PC-3 (cell line): Measurements from ENCODE around the gene CDH6. TPM values are rescaled to one million over a fixed set of nuclear protein-coding genes. Genes with fewer than 3 reads are reported as not detected.

Experiments used
- ATAC-seq: fragments of 200-7000 bp; cut with Tn5 transposase; 2 replicates; pipeline ENCODE4 v1.9.1; 2020; ENCODE audit warnings: mild to moderate bottlenecking, moderate library complexity
- BruUV-seq: library from RNA; stranded (reverse); fragments of 400-500 nt; replicated peaks from 2 replicates; lab custom pipeline; 2021; lab: Mats Ljungman, UMichigan
- CTCF ChIA-PET: fragments of 300-600 bp; sonication (Branson Sonifier 250); formaldehyde crosslinking; loops from one replicate; lab custom pipeline; 2022; ENCODE audit warnings: antibody characterized with exemption; lab: Charles Lee
- POLR2A ChIA-PET: fragments of 300-600 bp; sonication (Branson Sonifier 250); formaldehyde crosslinking; loops from one replicate; lab custom pipeline; 2022; ENCODE audit warnings: antibody characterized with exemption; ENCODE audit not compliant: unreplicated experiment; lab: Charles Lee
- DNase-seq: peaks from one replicate; pipeline ENCODE4 v3.0.0-alpha.2; 2015
- H2AFZ ChIP-seq: fragments of 300-600 bp; sonication (generic); 2 replicates; pipeline ENCODE4 v1.6.0; 2016; ENCODE audit warnings: antibody characterized with exemption, low read length
- H3F3A ChIP-seq: fragments of 300-600 bp; sonication (generic); one replicate; pipeline ENCODE4 v1.6.0; 2017; ENCODE audit warnings: antibody characterized with exemption, low read length, control low read depth, mild to moderate bottlenecking; ENCODE audit not compliant: unreplicated experiment
- H3K27ac ChIP-seq: fragments of 300-600 bp; sonication (generic); 2 replicates; pipeline ENCODE4 v1.5.1; 2016; ENCODE audit warnings: mild to moderate bottlenecking, low read length
- H3K27me3 ChIP-seq: fragments of 300-600 bp; sonication (generic); 2 replicates; pipeline ENCODE4 v1.6.1; 2016; ENCODE audit warnings: low read length, mixed read lengths
- H3K36me3 ChIP-seq: fragments of 300-600 bp; sonication (generic); 2 replicates; pipeline ENCODE4 v1.6.1; 2016; ENCODE audit warnings: low read depth, mixed run types, low read length, mixed read lengths
- H3K4me1 ChIP-seq: fragments of 300-600 bp; sonication (generic); 2 replicates; pipeline ENCODE4 v1.5.1; 2016; ENCODE audit warnings: low read length; ENCODE audit not compliant: insufficient read depth
- H3K4me2 ChIP-seq: fragments of 300-600 bp; sonication (generic); 2 replicates; pipeline ENCODE4 v1.6.0; 2016; ENCODE audit warnings: low read length
- H3K4me3 ChIP-seq: fragments of 300-600 bp; sonication (generic); 2 replicates; pipeline ENCODE4 v1.5.1; 2016; ENCODE audit warnings: mild to moderate bottlenecking, low read length, mixed read lengths
- H3K79me2 ChIP-seq: fragments of 300-600 bp; sonication (generic); 2 replicates; pipeline ENCODE4 v1.6.1; 2017; ENCODE audit warnings: low read length, mixed read lengths
- H3K9ac ChIP-seq: fragments of 300-600 bp; sonication (generic); 2 replicates; pipeline ENCODE4 v1.6.0; 2016; ENCODE audit warnings: mild to moderate bottlenecking, low read length
- H3K9me2 ChIP-seq: fragments of 300-600 bp; sonication (generic); replicated peaks from 2 replicates; pipeline ENCODE4 v1.6.1; 2016; ENCODE audit warnings: mixed run types, low read length, mixed read lengths
- H3K9me3 ChIP-seq: fragments of 300-600 bp; sonication (generic); 2 replicates; pipeline ENCODE4 v1.6.1; 2016; ENCODE audit warnings: low read length, mixed read lengths
- H4K20me1 ChIP-seq: fragments of 300-600 bp; sonication (generic); 2 replicates; pipeline ENCODE4 v1.6.1; 2016; ENCODE audit warnings: low read length, mixed read lengths
- EZH2 ChIP-seq: fragments of 300-600 bp; sonication (generic); IDR thresholded peaks from one replicate; pipeline ENCODE4 v1.6.1; 2017; ENCODE audit warnings: antibody characterized with exemption, mild to moderate bottlenecking, low read length; ENCODE audit not compliant: unreplicated experiment
- EZH2phosphoT487 ChIP-seq: fragments of 300-600 bp; sonication (generic); IDR thresholded peaks from 2 replicates; pipeline ENCODE4 v1.6.1; 2018; ENCODE audit warnings: mild to moderate bottlenecking, antibody characterized with exemption, low read length, borderline replicate concordance
- intact Hi-C: fragments of 100-400 bp; cut with micrococcal nuclease; formaldehyde crosslinking; loops from 2 replicates; pipeline ENCODE4 v1.9.0; 2023
- total RNA-seq: library from RNA; depleted of rRNA; stranded (reverse); fragments of >200 nt; gene quantifications from 2 replicates; pipeline ENCODE4 v1.2.3, GENCODE V29; 2014
- TF ChIP-seq, protein P1 (sequence below): fragments of 300-600 bp; sonication (generic); conservative IDR thresholded peaks from 2 replicates; pipeline ENCODE4 v1.5.1; 2017; ENCODE audit warnings: antibody characterized with exemption, low read depth, mild to moderate bottlenecking, low read length

CDH6 gene
- total RNA-seq, 1 experiment from 2014 or later = 1.9 TPM

DNA sequence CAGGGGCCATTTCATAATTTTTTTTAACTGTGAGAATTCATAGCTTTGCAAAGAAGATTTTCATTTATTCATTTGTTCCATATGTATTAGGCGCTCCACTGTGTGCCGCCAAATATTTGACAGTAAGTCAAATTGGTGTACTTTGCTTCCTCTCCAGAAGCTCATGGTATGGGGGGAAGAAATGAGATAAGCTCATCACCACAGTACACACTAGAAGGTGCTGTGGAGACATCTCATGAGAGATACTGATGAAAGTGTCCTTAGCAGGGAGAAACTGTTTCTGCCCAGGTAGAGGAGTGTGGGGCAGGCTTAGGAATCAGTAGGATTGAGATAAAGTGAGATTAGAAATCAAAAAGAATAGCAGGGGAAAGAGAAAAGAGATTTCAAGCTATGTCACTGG, 136.2 kb downstream of the CDH6 start:
- H3K36me3 ChIP-seq = no peaks in the 10 kb centered on the region
- no peaks in the 10 kb centered on the region for H3K9me2 ChIP-seq
- H3F3A ChIP-seq = no peaks in the 10 kb centered on the region
- TF ChIP-seq EZH2 = no peak
- no peak for TF ChIP-seq EZH2phosphoT487
- TF ChIP-seq, protein P1, sequence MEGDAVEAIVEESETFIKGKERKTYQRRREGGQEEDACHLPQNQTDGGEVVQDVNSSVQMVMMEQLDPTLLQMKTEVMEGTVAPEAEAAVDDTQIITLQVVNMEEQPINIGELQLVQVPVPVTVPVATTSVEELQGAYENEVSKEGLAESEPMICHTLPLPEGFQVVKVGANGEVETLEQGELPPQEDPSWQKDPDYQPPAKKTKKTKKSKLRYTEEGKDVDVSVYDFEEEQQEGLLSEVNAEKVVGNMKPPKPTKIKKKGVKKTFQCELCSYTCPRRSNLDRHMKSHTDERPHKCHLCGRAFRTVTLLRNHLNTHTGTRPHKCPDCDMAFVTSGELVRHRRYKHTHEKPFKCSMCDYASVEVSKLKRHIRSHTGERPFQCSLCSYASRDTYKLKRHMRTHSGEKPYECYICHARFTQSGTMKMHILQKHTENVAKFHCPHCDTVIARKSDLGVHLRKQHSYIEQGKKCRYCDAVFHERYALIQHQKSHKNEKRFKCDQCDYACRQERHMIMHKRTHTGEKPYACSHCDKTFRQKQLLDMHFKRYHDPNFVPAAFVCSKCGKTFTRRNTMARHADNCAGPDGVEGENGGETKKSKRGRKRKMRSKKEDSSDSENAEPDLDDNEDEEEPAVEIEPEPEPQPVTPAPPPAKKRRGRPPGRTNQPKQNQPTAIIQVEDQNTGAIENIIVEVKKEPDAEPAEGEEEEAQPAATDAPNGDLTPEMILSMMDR = no peak
- BruUV-seq = no TSS peak
- H3K9me3 ChIP-seq = no peaks in the 10 kb centered on the region
- no peak overlapping the region for H3K27ac ChIP-seq
- ChIA-PET CTCF (no interaction called here), POLR2A (interaction anchor here (0.6 kb wide), 1 partner anchor 148 kb away, joined by 5 read pairs; no protein-coding TSS in a partner anchor)
- no peaks in the 10 kb centered on the region for H3K79me2 ChIP-seq
- H3K27me3 ChIP-seq = peaks cover 55% of the 10 kb centered on the region
- no peak overlapping the region for H3K4me3 ChIP-seq
- DNase-seq (no peak), ATAC-seq (no peak)
- no peak overlapping the region for H3K9ac ChIP-seq
- no peaks in the 10 kb centered on the region for H4K20me1 ChIP-seq
- H3K4me1 ChIP-seq = no peaks in the 10 kb centered on the region
- intact Hi-C loops = no loop called here
- no peak overlapping the region for H2AFZ ChIP-seq
- no peak overlapping the region for H3K4me2 ChIP-seq

DNA sequence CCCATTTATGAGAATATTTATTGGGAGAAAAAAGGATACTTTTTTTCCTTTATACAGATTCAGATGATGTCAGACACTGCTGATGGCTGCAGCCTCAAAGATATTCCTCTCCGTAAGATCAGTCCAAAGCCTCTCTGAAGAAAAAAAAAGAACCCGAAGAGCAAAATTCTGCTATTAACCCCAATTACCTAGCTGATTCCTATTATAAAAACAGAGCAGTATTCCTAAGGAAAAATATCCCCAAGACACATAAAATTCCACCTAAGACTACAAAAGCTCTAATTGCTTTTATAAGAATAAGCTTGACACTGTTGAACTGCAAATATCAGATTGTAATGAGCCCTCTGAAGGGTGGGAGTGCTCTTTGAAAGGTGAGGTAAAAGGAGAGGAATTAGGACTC, 138.7 kb downstream of the CDH6 start:
- DNase-seq (no peak), ATAC-seq (no peak)
- TF ChIP-seq EZH2phosphoT487 (no peak), EZH2 (no peak)
- TF ChIP-seq, protein P1 = no peak
- intact Hi-C loops = no loop called here
- Histone ChIP-seq H3F3A (no peaks in the 10 kb centered on the region), H3K9me2 (no peaks in the 10 kb centered on the region), H3K79me2 (no peaks in the 10 kb centered on the region), H2AFZ (no peak overlapping the region), H3K27me3 (peaks cover 68% of the 10 kb centered on the region), H3K27ac (no peak overlapping the region), H3K4me2 (no peak overlapping the region), H3K4me3 (no peak overlapping the region), H3K9ac (no peak overlapping the region), H4K20me1 (no peaks in the 10 kb centered on the region), H3K36me3 (no peaks in the 10 kb centered on the region), H3K9me3 (no peaks in the 10 kb centered on the region), H3K4me1 (no peaks in the 10 kb centered on the region)
- ChIA-PET POLR2A (no interaction called here), CTCF (no interaction called here)
- no TSS peak for BruUV-seq

DNA sequence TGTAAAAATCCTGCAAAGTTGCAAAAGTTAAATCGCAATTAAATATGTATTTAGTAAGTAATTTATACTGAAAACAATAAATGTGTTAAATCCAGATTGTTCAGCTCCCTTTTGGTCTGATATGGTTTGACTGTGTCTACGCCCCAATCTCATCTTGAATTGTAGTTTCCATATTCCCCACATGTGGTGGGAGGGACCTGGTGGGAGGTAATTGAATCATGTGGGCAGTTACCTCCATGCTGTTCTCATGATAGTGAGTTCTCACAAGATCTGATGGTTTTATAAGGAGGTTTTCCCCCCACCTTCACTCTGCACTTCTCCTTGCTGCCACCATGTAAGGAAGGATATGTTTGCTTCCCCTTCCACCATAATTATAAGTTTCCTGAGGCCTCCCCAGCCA, 140.0 kb downstream of the CDH6 start:
- no peak overlapping the region for H3K4me3 ChIP-seq
- H3K27me3 ChIP-seq = peaks cover 71% of the 10 kb centered on the region
- no peaks in the 10 kb centered on the region for H3K4me1 ChIP-seq
- H3K4me2 ChIP-seq = no peak overlapping the region
- no peak overlapping the region for H2AFZ ChIP-seq
- ChIA-PET POLR2A (no interaction called here), CTCF (no interaction called here)
- H3F3A ChIP-seq = no peaks in the 10 kb centered on the region
- TF ChIP-seq, protein P1 = no peak
- TF ChIP-seq EZH2phosphoT487 = no peak
- no peak for TF ChIP-seq EZH2
- no peaks in the 10 kb centered on the region for H3K36me3 ChIP-seq
- H3K9ac ChIP-seq = no peak overlapping the region
- no peaks in the 10 kb centered on the region for H3K79me2 ChIP-seq
- DNase-seq (no peak), ATAC-seq (no peak)
- intact Hi-C loops = no loop called here
- no TSS peak for BruUV-seq
- H3K27ac ChIP-seq = no peak overlapping the region
- no peaks in the 10 kb centered on the region for H3K9me3 ChIP-seq
- H4K20me1 ChIP-seq = no peaks in the 10 kb centered on the region
- no peaks in the 10 kb centered on the region for H3K9me2 ChIP-seq
